ENCODE results near the gene RPL15.
A peak's percentile ranks its signal among the peaks of the same experiment; 100 is the strongest.

RPL15 gene

DNA sequence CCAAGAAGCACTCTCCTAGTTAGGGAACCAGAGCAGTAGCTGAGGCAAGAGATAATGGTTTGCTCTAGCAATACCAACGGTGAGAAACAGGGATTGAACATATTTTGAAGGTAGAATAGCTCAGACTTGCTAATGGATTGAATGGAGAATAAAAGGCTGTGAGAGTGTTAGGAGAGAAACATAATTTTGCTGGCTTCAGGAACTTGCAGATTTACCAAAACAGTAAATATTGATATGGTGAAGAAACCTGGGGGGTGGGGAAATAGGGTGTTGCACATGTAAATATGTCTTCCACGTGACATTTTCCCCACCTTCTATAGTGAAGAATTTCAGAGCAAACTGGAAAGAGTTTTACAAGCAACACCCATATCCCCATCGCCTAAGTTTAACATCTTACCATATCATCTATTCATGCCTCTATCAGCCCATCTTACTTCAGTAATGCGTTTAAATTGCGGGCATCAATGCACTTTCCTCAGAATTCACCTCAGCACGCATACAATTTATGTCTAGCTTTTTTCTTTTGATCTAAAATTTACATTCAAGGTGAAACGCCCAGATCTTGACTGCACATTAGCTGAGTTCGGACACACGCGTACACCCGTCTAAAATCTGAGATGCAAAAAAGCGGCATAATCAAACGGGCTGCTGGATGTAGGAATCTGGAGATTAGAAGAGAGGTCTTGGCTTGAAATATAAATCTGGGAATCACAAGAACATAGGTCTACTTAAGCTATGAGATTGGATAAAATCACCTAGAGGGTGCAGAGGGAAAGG lies 27.3 kb downstream of the RPL15 start:
- Histone ChIP-seq H3K27ac (replicated peaks) (no peak overlapping the region), H3K4me3 (replicated peaks; ENCODE audit: insufficient read depth, low read length) (peak overlapping the region; percentile 82), H3K27me3 (ENCODE audit: insufficient read depth, poor library complexity, severe bottlenecking) (peaks cover 5% of the 10 kb centered on the region)
- no peak for TF ChIP-seq SPI1 (IDR thresholded peaks at IDR 0.05; ENCODE audit: borderline replicate concordance, low read depth)
- TF ChIP-seq, protein P1, sequence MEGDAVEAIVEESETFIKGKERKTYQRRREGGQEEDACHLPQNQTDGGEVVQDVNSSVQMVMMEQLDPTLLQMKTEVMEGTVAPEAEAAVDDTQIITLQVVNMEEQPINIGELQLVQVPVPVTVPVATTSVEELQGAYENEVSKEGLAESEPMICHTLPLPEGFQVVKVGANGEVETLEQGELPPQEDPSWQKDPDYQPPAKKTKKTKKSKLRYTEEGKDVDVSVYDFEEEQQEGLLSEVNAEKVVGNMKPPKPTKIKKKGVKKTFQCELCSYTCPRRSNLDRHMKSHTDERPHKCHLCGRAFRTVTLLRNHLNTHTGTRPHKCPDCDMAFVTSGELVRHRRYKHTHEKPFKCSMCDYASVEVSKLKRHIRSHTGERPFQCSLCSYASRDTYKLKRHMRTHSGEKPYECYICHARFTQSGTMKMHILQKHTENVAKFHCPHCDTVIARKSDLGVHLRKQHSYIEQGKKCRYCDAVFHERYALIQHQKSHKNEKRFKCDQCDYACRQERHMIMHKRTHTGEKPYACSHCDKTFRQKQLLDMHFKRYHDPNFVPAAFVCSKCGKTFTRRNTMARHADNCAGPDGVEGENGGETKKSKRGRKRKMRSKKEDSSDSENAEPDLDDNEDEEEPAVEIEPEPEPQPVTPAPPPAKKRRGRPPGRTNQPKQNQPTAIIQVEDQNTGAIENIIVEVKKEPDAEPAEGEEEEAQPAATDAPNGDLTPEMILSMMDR (IDR thresholded peaks at IDR 0.05; ENCODE audit: insufficient read depth, low read length): no peak
- DNase-seq (ENCODE audit: low read depth in 1 of 2, low spot score in 1 of 2): no peak

DNA sequence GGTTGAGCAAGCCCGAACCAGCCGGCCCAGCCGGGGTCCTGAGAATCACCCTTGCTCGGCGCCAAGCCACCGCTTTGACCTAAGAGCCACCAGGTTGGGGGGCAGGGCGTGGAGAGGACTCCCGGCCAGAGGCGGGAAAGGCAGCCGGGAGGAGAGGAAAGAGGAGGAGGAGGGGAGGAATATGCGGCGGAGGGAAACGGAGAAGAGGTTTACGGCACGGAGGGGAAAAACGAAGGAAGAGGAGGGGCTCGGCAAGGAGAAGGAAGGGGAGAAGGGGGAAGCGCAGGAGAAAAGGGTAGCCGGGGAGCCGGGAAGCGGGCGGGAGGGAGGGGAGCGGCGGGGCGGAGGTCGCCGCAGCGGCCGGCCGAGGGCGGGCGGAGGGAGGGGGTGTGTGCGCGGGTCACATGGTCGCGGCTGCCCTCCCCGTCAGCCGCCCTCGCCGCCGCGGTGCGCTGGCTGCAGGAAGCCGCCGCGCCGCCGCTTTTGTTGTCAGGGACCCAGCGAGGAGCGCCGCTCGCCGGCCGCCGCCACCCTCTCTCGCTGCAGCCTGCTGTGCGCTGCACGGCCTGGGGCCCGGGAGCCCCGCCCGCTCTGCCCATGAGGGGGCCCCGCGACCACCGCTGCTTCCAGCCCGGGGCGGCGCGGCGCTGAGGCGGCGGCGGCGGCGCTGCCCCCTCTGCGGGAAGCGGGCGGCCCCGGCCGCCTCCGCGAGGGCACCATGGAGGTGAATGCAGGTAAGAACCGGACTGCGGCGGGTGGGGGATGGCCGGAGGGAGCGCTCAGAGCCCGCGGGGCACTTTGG lies 28.1 kb downstream of the RPL15 start, which contains the start of gene NR1D2:
Gene NR1D2, plus strand, starts transcription at position 426 of the 802 bp plus-strand sequence. Its CDS starts 293 bp downstream, at position 719.
- Histone ChIP-seq H3K4me3 (replicated peaks; ENCODE audit: insufficient read depth, low read length) (peak within 1 kb of the TSS; percentile 82), H3K27me3 (ENCODE audit: insufficient read depth, poor library complexity, severe bottlenecking) (peaks cover 5% of the 10 kb centered on the region), H3K27ac (replicated peaks) (peak within 1 kb of the TSS; percentile 78)
- DNase-seq (ENCODE audit: low read depth in 1 of 2, low spot score in 1 of 2): peak; percentile 58 to 70
- TF ChIP-seq, protein P2, sequence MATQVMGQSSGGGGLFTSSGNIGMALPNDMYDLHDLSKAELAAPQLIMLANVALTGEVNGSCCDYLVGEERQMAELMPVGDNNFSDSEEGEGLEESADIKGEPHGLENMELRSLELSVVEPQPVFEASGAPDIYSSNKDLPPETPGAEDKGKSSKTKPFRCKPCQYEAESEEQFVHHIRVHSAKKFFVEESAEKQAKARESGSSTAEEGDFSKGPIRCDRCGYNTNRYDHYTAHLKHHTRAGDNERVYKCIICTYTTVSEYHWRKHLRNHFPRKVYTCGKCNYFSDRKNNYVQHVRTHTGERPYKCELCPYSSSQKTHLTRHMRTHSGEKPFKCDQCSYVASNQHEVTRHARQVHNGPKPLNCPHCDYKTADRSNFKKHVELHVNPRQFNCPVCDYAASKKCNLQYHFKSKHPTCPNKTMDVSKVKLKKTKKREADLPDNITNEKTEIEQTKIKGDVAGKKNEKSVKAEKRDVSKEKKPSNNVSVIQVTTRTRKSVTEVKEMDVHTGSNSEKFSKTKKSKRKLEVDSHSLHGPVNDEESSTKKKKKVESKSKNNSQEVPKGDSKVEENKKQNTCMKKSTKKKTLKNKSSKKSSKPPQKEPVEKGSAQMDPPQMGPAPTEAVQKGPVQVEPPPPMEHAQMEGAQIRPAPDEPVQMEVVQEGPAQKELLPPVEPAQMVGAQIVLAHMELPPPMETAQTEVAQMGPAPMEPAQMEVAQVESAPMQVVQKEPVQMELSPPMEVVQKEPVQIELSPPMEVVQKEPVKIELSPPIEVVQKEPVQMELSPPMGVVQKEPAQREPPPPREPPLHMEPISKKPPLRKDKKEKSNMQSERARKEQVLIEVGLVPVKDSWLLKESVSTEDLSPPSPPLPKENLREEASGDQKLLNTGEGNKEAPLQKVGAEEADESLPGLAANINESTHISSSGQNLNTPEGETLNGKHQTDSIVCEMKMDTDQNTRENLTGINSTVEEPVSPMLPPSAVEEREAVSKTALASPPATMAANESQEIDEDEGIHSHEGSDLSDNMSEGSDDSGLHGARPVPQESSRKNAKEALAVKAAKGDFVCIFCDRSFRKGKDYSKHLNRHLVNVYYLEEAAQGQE (IDR thresholded peaks at IDR 0.05; ENCODE audit: insufficient replicate concordance, low read depth): no peak
- 0 out of 2 replicates have a peak, but pooled peaks have one; percentile 34 for TF ChIP-seq POLR2AphosphoS5 (IDR thresholded peaks at IDR 0.05; ENCODE audit: low read depth)

DNA sequence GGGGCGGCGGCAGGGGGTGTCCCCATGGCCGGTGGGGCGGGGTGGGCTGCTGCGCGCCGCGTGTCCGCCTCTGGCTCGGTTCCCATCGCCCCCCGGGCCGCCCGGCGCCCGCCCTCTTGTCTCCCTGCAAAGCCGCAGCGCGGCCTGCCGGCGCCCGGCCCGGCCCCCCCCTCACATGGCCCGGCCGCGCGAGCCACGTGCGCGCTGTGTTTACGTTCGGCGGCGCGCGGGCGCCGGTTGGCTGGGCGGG lies 28.7 kb downstream of the RPL15 start:
- H3K27ac ChIP-seq (replicated peaks): no peak overlapping the region

More for the DNA sequence above, 28.7 kb downstream of the RPL15 start:
- TF ChIP-seq, protein P2 (IDR thresholded peaks at IDR 0.05; ENCODE audit: insufficient replicate concordance, low read depth): no peak
- TF ChIP-seq GABPA (IDR thresholded peaks at IDR 0.05; ENCODE audit: low read depth): no peak
- TF ChIP-seq SPI1 (IDR thresholded peaks at IDR 0.05; ENCODE audit: borderline replicate concordance, low read depth): no peak
- TF ChIP-seq POLR2AphosphoS5 (IDR thresholded peaks at IDR 0.05; ENCODE audit: low read depth): no peak; the same call in 1 of the 2 replicates
- TF ChIP-seq, protein P1 (IDR thresholded peaks at IDR 0.05; ENCODE audit: insufficient read depth, low read length): no peak
- Histone ChIP-seq H3K4me3 (replicated peaks; ENCODE audit: insufficient read depth, low read length) (peak overlapping the region; percentile 82), H3K27me3 (ENCODE audit: insufficient read depth, poor library complexity, severe bottlenecking) (peaks cover 5% of the 10 kb centered on the region)
- no peak for DNase-seq (ENCODE audit: low read depth in 1 of 2, low spot score in 1 of 2)

Data from HL-60 (cell line).